Measurements from ENCODE around the gene LSM7. TPM values are rescaled to one million over a fixed set of nuclear protein-coding genes. Genes with fewer than 3 reads are reported as not detected.

LSM7 gene
- total and polyA plus RNA-seq, 8 donors, result 59.3 to 104 (median 96.0) TPM

GRCh38 chr19:2275588-2276428 is 52.6 kb downstream of the LSM7 start:
- H3K4me3 ChIP-seq, result no peak overlapping the region

GRCh38 chr19:2274931-2275535 is 53.4 kb downstream of the LSM7 start:
- Histone ChIP-seq H3K9me3 (no peaks in the 10 kb centered on the region), H3K36me3 (peaks cover 0 to 62% of the 10 kb centered on the region in 2 donors), H3K27ac (peak overlapping the region in 1 of 2 donors; percentile 53), H3K4me1 (peaks cover 35 to 66% of the 10 kb centered on the region in 2 donors), H3K27me3 (no peaks in the 10 kb centered on the region), H3K4me3 (no peak overlapping the region)
- peak; percentile 35 to 61 for TF ChIP-seq CTCF (IDR thresholded peaks at IDR 0.05)
- intact Hi-C loops (cut with DNase I), result loop anchor here (5.0 to 10.0 kb wide), 2 partner anchors 38 to 110 kb away; partner anchors contain the start of genes PLEKHJ1 (in 2 of the 2) and SF3A2 (in 2 of the 2)
- peak in 2 of 4 donors; percentile 71 to 85 for DNase-seq
- ATAC-seq, result peak; percentile 51

More at GRCh38 chr19:2275588-2276428, 52.6 kb downstream of the LSM7 start:
- DNase-seq, result peak in 1 of 4 donors; percentile 84
- H3K36me3 ChIP-seq, result peaks cover 0 to 62% of the 10 kb centered on the region in 2 donors
- H3K27ac ChIP-seq, result peak overlapping the region in 1 of 2 donors; percentile 53
- no peak for TF ChIP-seq CTCF (IDR thresholded peaks at IDR 0.05)
- intact Hi-C loops (cut with DNase I), result loop anchor here in 1 of 2 donors (10.0 kb wide), 1 partner anchor 109 kb away; no protein-coding TSS in a partner anchor
- H3K27me3 ChIP-seq, result no peaks in the 10 kb centered on the region
- peaks cover 35 to 72% of the 10 kb centered on the region in 2 donors for H3K4me1 ChIP-seq
- ATAC-seq, result no peak
- H3K9me3 ChIP-seq, result no peaks in the 10 kb centered on the region

GRCh38 chr19:2274185-2274711 is 54.1 kb downstream of the LSM7 start:
- peaks cover 0 to 62% of the 10 kb centered on the region in 2 donors for H3K36me3 ChIP-seq

GRCh38 chr19:2273356-2274184 is 54.8 kb downstream of the LSM7 start:
- Histone ChIP-seq H3K4me3 (peak overlapping the region in 1 of 2 donors; percentile 99), H3K4me1 (peaks cover 38 to 67% of the 10 kb centered on the region in 2 donors)

More at GRCh38 chr19:2274185-2274711, 54.1 kb downstream of the LSM7 start:
- Histone ChIP-seq H3K4me1 (peaks cover 35 to 65% of the 10 kb centered on the region in 2 donors), H3K4me3 (peak overlapping the region in 1 of 2 donors; percentile 99), H3K27me3 (no peaks in the 10 kb centered on the region), H3K27ac (peak overlapping the region in 1 of 2 donors; percentile 77), H3K9me3 (no peaks in the 10 kb centered on the region)
- intact Hi-C loops (cut with DNase I), result loop anchor here (5.0 to 10.0 kb wide), 2 partner anchors 37 to 111 kb away; partner anchors contain the start of genes PLEKHJ1 (in 2 of the 2) and SF3A2 (in 2 of the 2)
- ATAC-seq, result no peak
- no peak for DNase-seq
- no peak for TF ChIP-seq CTCF (IDR thresholded peaks at IDR 0.05)

More at GRCh38 chr19:2273356-2274184, 54.8 kb downstream of the LSM7 start:
- H3K27me3 ChIP-seq, result no peaks in the 10 kb centered on the region
- DNase-seq (peak in 3 of 4 donors; percentile 70 to 94 (median 76)), ATAC-seq (peak; percentile 19)
- intact Hi-C loops (cut with DNase I), result loop anchor here (5.0 to 10.0 kb wide), 2 partner anchors 36 to 111 kb away; partner anchors contain the start of genes PLEKHJ1 (in 2 of the 2) and SF3A2 (in 2 of the 2)
- peak overlapping the region; percentile 63 to 77 for H3K27ac ChIP-seq
- H3K36me3 ChIP-seq, result peaks cover 0 to 57% of the 10 kb centered on the region in 2 donors
- TF ChIP-seq CTCF (IDR thresholded peaks at IDR 0.05), result peak; percentile 96 to 97
- no peaks in the 10 kb centered on the region for H3K9me3 ChIP-seq

Other genes with a start within 250 kb of the LSM7 start
- 100 to 1,000 TPM in 1 of 2 donors, 10 to 100 TPM in 1; 59.1 to 105 TPM for gene MOB3A, start 232.3 kb downstream of the LSM7 start, total RNA-seq
- gene MOB3A, start 232.3 kb downstream of the LSM7 start, polyA plus RNA-seq (ENCODE audit: insufficient read length in 6 of 6), result 10 to 100 TPM; 20.6 to 31.5 (median 24.9) TPM
- 1 to 10 TPM; 2.6 to 5.2 TPM for gene IZUMO4, start 231.7 kb downstream of the LSM7 start, total RNA-seq
- gene IZUMO4, start 231.7 kb downstream of the LSM7 start, polyA plus RNA-seq (ENCODE audit: insufficient read length in 6 of 6), result 1 to 10 TPM; 4.4 to 8.5 (median 6.7) TPM
- gene AP3D1, start 177.0 kb downstream of the LSM7 start, total RNA-seq, result 100 to 1,000 TPM; 109 to 128 TPM
- 10 to 100 TPM; 68.8 to 90.0 (median 79.2) TPM for gene AP3D1, start 177.0 kb downstream of the LSM7 start, polyA plus RNA-seq (ENCODE audit: insufficient read length in 6 of 6)
- 10 to 100 TPM; 28.9 to 43.0 TPM for gene DOT1L, start 164.7 kb downstream of the LSM7 start, total RNA-seq
- 10 to 100 TPM; 15.0 to 24.6 (median 20.3) TPM for gene DOT1L, start 164.7 kb downstream of the LSM7 start, polyA plus RNA-seq (ENCODE audit: insufficient read length in 6 of 6)
- 10 to 100 TPM; 61.1 to 74.4 TPM for gene PLEKHJ1, start 92.3 kb downstream of the LSM7 start, total RNA-seq
- 10 to 100 TPM; 44.0 to 58.6 (median 55.1) TPM for gene PLEKHJ1, start 92.3 kb downstream of the LSM7 start, polyA plus RNA-seq (ENCODE audit: insufficient read length in 6 of 6)
- gene SF3A2, start 91.8 kb downstream of the LSM7 start, total RNA-seq, result 10 to 100 TPM; 50.1 to 57.8 TPM
- gene SF3A2, start 91.8 kb downstream of the LSM7 start, polyA plus RNA-seq (ENCODE audit: insufficient read length in 6 of 6), result 10 to 100 TPM; 63.3 to 81.5 (median 75.2) TPM
- 1 to 10 TPM; 1.1 TPM for gene AMH, start 79.3 kb downstream of the LSM7 start, total RNA-seq
- gene AMH, start 79.3 kb downstream of the LSM7 start, polyA plus RNA-seq (ENCODE audit: insufficient read length in 6 of 6), result 1 to 10 TPM in 5 of 6 donors, under 1 TPM in 1; 0.13 to 3.7 (median 2.0) TPM
- gene JSRP1, start 72.2 kb downstream of the LSM7 start, total RNA-seq, result 1 to 10 TPM in 1 of 2 donors, under 1 TPM in 1; 0.65 to 1.1 TPM
- gene JSRP1, start 72.2 kb downstream of the LSM7 start, polyA plus RNA-seq (ENCODE audit: insufficient read length in 6 of 6), result 1 to 10 TPM in 1 of 6 donors, under 1 TPM in 4, not detected in 1; 0.20 to 1.0 (median 0.38) TPM
- 1 to 10 TPM; 1.0 to 8.5 TPM for gene PEAK3, start 46.4 kb downstream of the LSM7 start, total RNA-seq
- under 1 TPM; 0.07 to 0.25 (median 0.11) TPM for gene PEAK3, start 46.4 kb downstream of the LSM7 start, polyA plus RNA-seq (ENCODE audit: insufficient read length in 6 of 6)
- under 1 TPM in 1 of 2 donors, not detected in 1; 0.16 TPM for gene LINGO3, start 20.4 kb downstream of the LSM7 start, total RNA-seq
- under 1 TPM in 2 of 6 donors, not detected in 4; 0.10 to 0.17 TPM for gene LINGO3, start 20.4 kb downstream of the LSM7 start, polyA plus RNA-seq (ENCODE audit: insufficient read length in 6 of 6)
- gene SPPL2B, start 98 bp upstream of the LSM7 start, total RNA-seq, result 10 to 100 TPM; 47.5 to 60.7 TPM
- gene SPPL2B, start 98 bp upstream of the LSM7 start, polyA plus RNA-seq (ENCODE audit: insufficient read length in 6 of 6), result 100 to 1,000 TPM in 1 of 6 donors, 10 to 100 TPM in 5; 54.6 to 106 (median 80.9) TPM
- gene TMPRSS9, start 31.7 kb upstream of the LSM7 start, total RNA-seq, result not detected
- 1 to 10 TPM in 1 of 6 donors, under 1 TPM in 5; 0.45 to 1.1 (median 0.49) TPM for gene TMPRSS9, start 31.7 kb upstream of the LSM7 start, polyA plus RNA-seq (ENCODE audit: insufficient read length in 6 of 6)
- gene TIMM13, start 99.0 kb upstream of the LSM7 start, total RNA-seq, result 10 to 100 TPM; 69.1 to 98.0 TPM
- 10 to 100 TPM; 47.6 to 85.2 (median 67.4) TPM for gene TIMM13, start 99.0 kb upstream of the LSM7 start, polyA plus RNA-seq (ENCODE audit: insufficient read length in 6 of 6)
- gene LMNB2, start 128.4 kb upstream of the LSM7 start, total RNA-seq, result 10 to 100 TPM; 35.1 to 40.5 TPM
- 10 to 100 TPM; 57.0 to 95.8 (median 67.0) TPM for gene LMNB2, start 128.4 kb upstream of the LSM7 start, polyA plus RNA-seq (ENCODE audit: insufficient read length in 6 of 6)
- gene GADD45B, start 147.5 kb upstream of the LSM7 start, total RNA-seq, result 10 to 100 TPM; 54.0 to 73.5 TPM
- gene GADD45B, start 147.5 kb upstream of the LSM7 start, polyA plus RNA-seq (ENCODE audit: insufficient read length in 6 of 6), result 10 to 100 TPM in 5 of 6 donors, 1 to 10 TPM in 1; 7.5 to 31.5 (median 12.0) TPM

Measured in left lung (tissue), 10 donors.